GM12878 (cell line): ENCODE measurements around the gene GPRIN1. TPM values are rescaled to one million over a fixed set of nuclear protein-coding genes. Genes with fewer than 3 reads are reported as not detected.
"Not testable (repeated sequence)": the region's sequence is repeated elsewhere in the genome, so short reads cannot be mapped to it uniquely, and the experiment has no call there.

Source experiments
- ATAC-seq: fragments of 200-7000 bp; cut with Tn5 transposase; 3 replicates; pipeline ENCODE4 v1.9.1; 2020; ENCODE audit warnings: mild to moderate bottlenecking, moderate library complexity
- BruUV-seq: library from RNA; stranded (reverse); fragments of 400-500 nt; replicated peaks from 2 replicates; lab custom pipeline; 2021; lab: Mats Ljungman, UMichigan
- CTCF ChIA-PET: fragments of 300-600 bp; sonication (Branson Sonifier 250); formaldehyde crosslinking; extraction: SDS; loops from one replicate; lab custom pipeline; 2021; ENCODE audit warnings: inconsistent platforms; lab: Yijun Ruan, JAX
- POLR2A ChIA-PET: fragments of 350-600 bp; formaldehyde crosslinking; extraction: SDS; loops from one replicate; lab custom pipeline; 2021; ENCODE audit warnings: inconsistent platforms; lab: Charles Lee
- RAD21 ChIA-PET: fragments of 300-600 bp; sonication (Branson Sonifier 250); formaldehyde crosslinking; loops from one replicate; lab custom pipeline; 2023; ENCODE audit warnings: antibody characterized with exemption; ENCODE audit not compliant: unreplicated experiment; lab: Charles Lee
- SMC1A ChIA-PET: fragments of 300-600 bp; sonication (Branson Sonifier 250); formaldehyde crosslinking; loops from one replicate; lab custom pipeline; 2023; ENCODE audit not compliant: unreplicated experiment, uncharacterized antibody; lab: Charles Lee
- DNase-seq: peaks from one replicate; pipeline ENCODE4 v3.0.0-alpha.2; 2011; ENCODE audit warnings: low read depth, low spot score
- FAIRE-seq: peaks from 3 replicates; lab custom pipeline; 2011; peaks lifted over from hg19 to GRCh38; lab: Jason Lieb, UNC
- H2AFZ ChIP-seq: 2 replicates; pipeline ENCODE4 v1.6.0; 2011; ENCODE audit warnings: low read depth, low read length, control low read depth; ENCODE audit not compliant: control insufficient read depth
- H3K27ac ChIP-seq: 2 replicates; pipeline ENCODE4 v1.5.1; 2011; ENCODE audit warnings: control low read depth; ENCODE audit not compliant: control insufficient read depth, insufficient read depth
- H3K27me3 ChIP-seq, 2 experiments: replicated peaks in 1 of 2; 2 replicates each; pipeline versions ENCODE4 v1.6.0 to v1.6.1; 2011; ENCODE audit warnings: low read length in 1 of 2; ENCODE audit not compliant: control insufficient read depth in 2 of 2, insufficient read depth in 2 of 2
- H3K36me3 ChIP-seq, 2 experiments: 2 replicates each; pipeline ENCODE4 v1.5.1; 2011; ENCODE audit warnings: low read length in 1 of 2; ENCODE audit not compliant: control insufficient read depth in 2 of 2, insufficient read depth in 2 of 2
- H3K4me1 ChIP-seq: 2 replicates; pipeline ENCODE4 v1.6.1; 2011; ENCODE audit warnings: mild to moderate bottlenecking, low read length, moderate library complexity, mixed read lengths; ENCODE audit not compliant: control insufficient read depth, insufficient read depth
- H3K4me2 ChIP-seq: 2 replicates; pipeline ENCODE4 v1.6.0; 2011; ENCODE audit warnings: control low read depth; ENCODE audit not compliant: control insufficient read depth, insufficient read depth
- H3K4me3 ChIP-seq: fragments of 200-600 bp; sonication (generic); 2 replicates; pipeline ENCODE4 v1.5.1; 2016
- H3K79me2 ChIP-seq: 2 replicates; pipeline ENCODE4 v1.6.0; 2011; ENCODE audit warnings: low read length; ENCODE audit not compliant: control insufficient read depth, insufficient read depth
- H3K9ac ChIP-seq: 2 replicates; pipeline ENCODE4 v1.8.0; 2011; ENCODE audit warnings: low read length, control low read depth, mixed read lengths; ENCODE audit not compliant: control insufficient read depth, insufficient read depth
- H3K9me3 ChIP-seq: replicated peaks from 3 replicates; pipeline ENCODE4 v1.5.1; 2011; ENCODE audit warnings: mild to moderate bottlenecking, low read length; ENCODE audit not compliant: control insufficient read depth, insufficient read depth
- H4K20me1 ChIP-seq: 2 replicates; pipeline ENCODE4 v1.6.0; 2011; ENCODE audit not compliant: control insufficient read depth, insufficient read depth
- CBX3 ChIP-seq: fragments of 200-600 bp; sonication (generic); IDR thresholded peaks from 2 replicates; pipeline ENCODE4 v1.6.1; 2016; ENCODE audit warnings: low read depth, borderline replicate concordance
- CHD1 ChIP-seq: IDR thresholded peaks from 2 replicates; pipeline ENCODE4 v1.6.1; 2012; ENCODE audit warnings: low read depth, low read length, improper control_type of control experiment
- E2F4 ChIP-seq: IDR thresholded peaks from 2 replicates; pipeline ENCODE4 v1.6.1; 2012; ENCODE audit warnings: low read depth, low read length, improper control_type of control experiment
- IKZF2 ChIP-seq, 2 experiments: fragments of 450-650 bp; IDR thresholded peaks; 2 replicates each; pipeline ENCODE4 v1.6.1; 2017; ENCODE audit warnings: mild to moderate bottlenecking in 2 of 2, moderate library complexity in 2 of 2
- JUND ChIP-seq: IDR thresholded peaks from 2 replicates; pipeline ENCODE4 v1.6.1; 2012; ENCODE audit warnings: low read depth, mild to moderate bottlenecking, low read length, improper control_type of control experiment, moderate library complexity
- PAX5 ChIP-seq: IDR thresholded peaks from 2 replicates; pipeline ENCODE4 v1.6.1; 2011; ENCODE audit warnings: low read depth, low read length, borderline replicate concordance
- RAD21 ChIP-seq: IDR thresholded peaks from 2 replicates; pipeline ENCODE4 v1.6.1; 2011; ENCODE audit warnings: mild to moderate bottlenecking, low read depth, low read length, moderate library complexity; ENCODE audit not compliant: insufficient read depth
- RCOR1 ChIP-seq: conservative IDR thresholded peaks from 2 replicates; pipeline ENCODE4 v1.6.1; 2012; ENCODE audit warnings: low read depth, low read length, improper control_type of control experiment
- ZBTB11 ChIP-seq: fragments of 450-650 bp; formaldehyde crosslinking; IDR thresholded peaks from 2 replicates; pipeline ENCODE4 v1.5.0; 2022; ENCODE audit warnings: mild to moderate bottlenecking, missing genetic modification characterization
- WGBS: methylation state at CpG from one replicate; pipeline ENCODE4 v1.1.6; 2016; ENCODE audit warnings: low lambda C conversion rate; ENCODE audit not compliant: insufficient replicate concordance, insufficient coverage; ENCODE audit errors: missing lambda C conversion rate; 5-methylcytosine and 5-hydroxymethylcytosine counted together
- in situ Hi-C: fragments of 300-500 bp; cut with MboI; formaldehyde crosslinking; loops from 9 replicates; pipeline ENCODE4 v1.14.3; 2018; ENCODE audit warnings: mixed read lengths
- intact Hi-C: fragments of 100-400 bp; cut with micrococcal nuclease; formaldehyde crosslinking; loops from one replicate; pipeline ENCODE4 v1.14.2; 2022; ENCODE audit not compliant: unreplicated experiment
- polyA plus RNA-seq, 11 experiments: library from polyadenylated mRNA; depleted of rRNA in 4 of 11; unstranded in 6 of 11; stranded (reverse) in 5 of 11; fragments of >200 nt; fragmentation: Nextera tagmentation in 4 of 11; fragmentation: Illumina TruSeq in 1 of 11; extraction: Ambion mirVana in 4 of 11; extraction: Trizol in 1 of 11; gene quantifications; 1 replicate in 1 of 11; 2 replicates in 10 of 11; pipeline versions ENCODE4 v1.2.1 to v1.2.3, GENCODE V29; 2011 to 2016; ENCODE audit warnings: inconsistent platforms in 2 of 11, missing spikeins in 2 of 11, low read depth in 1 of 11
- total RNA-seq, 4 experiments: library from RNA; depleted of rRNA in 3 of 4; stranded (reverse); fragments of >200 nt in 3 of 4; fragmentation: Illumina TruSeq in 1 of 4; extraction: Trizol in 1 of 4; gene quantifications; 2 replicates each; pipeline versions ENCODE4 v1.2.1 to v1.2.3, GENCODE V29; 2013 to 2021

The GPRIN1 gene
- total and polyA plus RNA-seq, 10 of the 15 experiments (the other 5 are each of a cell fraction or from before 2014, with no cell fraction given): 0.52 to 16.3 (median 4.5) TPM

GRCh38 chr5:176552332-176552869 lies 57.6 kb downstream of the GPRIN1 start:
- Histone ChIP-seq H3K27ac (no peak overlapping the region), H3K4me2 (no peak overlapping the region), H3K9me3 (no peaks in the 10 kb centered on the region), H3K4me3 (no peak overlapping the region), H3K27me3 (peaks cover 0 to 2% of the 10 kb centered on the region in 2 experiments; a peak in 2 of 4 replicates), H2AFZ (no peak overlapping the region), H3K79me2 (no peaks in the 10 kb centered on the region), H4K20me1 (no peaks in the 10 kb centered on the region), H3K36me3 (no peaks in the 10 kb centered on the region), H3K4me1 (0 out of 2 replicates have a peak, but pooled peaks cover 6% of the 10 kb centered on the region), H3K9ac (no peak overlapping the region)
- in situ Hi-C loops (no loop called here), intact Hi-C loops (no loop called here)
- POLR2A ChIA-PET: interaction anchor here (0.7 kb wide), 1 partner anchor 757 kb away, joined by 5 read pairs; no protein-coding TSS in a partner anchor
- RAD21 ChIA-PET: no interaction called here
- no peak for DNase-seq
- ATAC-seq: no peak
- CTCF ChIA-PET: no interaction called here
- WGBS: 43% methylated on average over 11 of the region's 11 CpGs
- SMC1A ChIA-PET: no interaction called here
- no peak for FAIRE-seq
- TF ChIP-seq IKZF2 (IDR thresholded peaks at IDR 0.05) (no peak), JUND (no peak), ZBTB11 (CRISPR knock-in tag) (no peak), RAD21 (no peak), CBX3 (no peak), CHD1 (no peak), RCOR1 (no peak), E2F4 (no peak), PAX5 (no peak)
- BruUV-seq: no TSS peak

GRCh38 chr5:176550937-176551336 lies 59.0 kb downstream of the GPRIN1 start:
- H3K27ac ChIP-seq, H3K9me3 ChIP-seq, H3K27me3 ChIP-seq, CTCF ChIA-PET, H3K36me3 ChIP-seq, in situ Hi-C loops, H3K9ac ChIP-seq, H3K4me2 ChIP-seq, H2AFZ ChIP-seq, H3K79me2 ChIP-seq, H3K4me1 ChIP-seq, H3K4me3 ChIP-seq, H4K20me1 ChIP-seq, FAIRE-seq, BruUV-seq, RAD21 ChIA-PET, ATAC-seq, POLR2A ChIA-PET, intact Hi-C loops, SMC1A ChIA-PET, DNase-seq: not testable (repeated sequence)
- WGBS: 69% methylated on average over 11 of the region's 11 CpGs
